GDM1 (cell line): ENCODE data around the gene GPX4.

Experiments used
- DNase-seq: peaks from one replicate; lab custom pipeline; 2025; lab: John Stamatoyannopoulos, UW

The GPX4 gene

DNA sequence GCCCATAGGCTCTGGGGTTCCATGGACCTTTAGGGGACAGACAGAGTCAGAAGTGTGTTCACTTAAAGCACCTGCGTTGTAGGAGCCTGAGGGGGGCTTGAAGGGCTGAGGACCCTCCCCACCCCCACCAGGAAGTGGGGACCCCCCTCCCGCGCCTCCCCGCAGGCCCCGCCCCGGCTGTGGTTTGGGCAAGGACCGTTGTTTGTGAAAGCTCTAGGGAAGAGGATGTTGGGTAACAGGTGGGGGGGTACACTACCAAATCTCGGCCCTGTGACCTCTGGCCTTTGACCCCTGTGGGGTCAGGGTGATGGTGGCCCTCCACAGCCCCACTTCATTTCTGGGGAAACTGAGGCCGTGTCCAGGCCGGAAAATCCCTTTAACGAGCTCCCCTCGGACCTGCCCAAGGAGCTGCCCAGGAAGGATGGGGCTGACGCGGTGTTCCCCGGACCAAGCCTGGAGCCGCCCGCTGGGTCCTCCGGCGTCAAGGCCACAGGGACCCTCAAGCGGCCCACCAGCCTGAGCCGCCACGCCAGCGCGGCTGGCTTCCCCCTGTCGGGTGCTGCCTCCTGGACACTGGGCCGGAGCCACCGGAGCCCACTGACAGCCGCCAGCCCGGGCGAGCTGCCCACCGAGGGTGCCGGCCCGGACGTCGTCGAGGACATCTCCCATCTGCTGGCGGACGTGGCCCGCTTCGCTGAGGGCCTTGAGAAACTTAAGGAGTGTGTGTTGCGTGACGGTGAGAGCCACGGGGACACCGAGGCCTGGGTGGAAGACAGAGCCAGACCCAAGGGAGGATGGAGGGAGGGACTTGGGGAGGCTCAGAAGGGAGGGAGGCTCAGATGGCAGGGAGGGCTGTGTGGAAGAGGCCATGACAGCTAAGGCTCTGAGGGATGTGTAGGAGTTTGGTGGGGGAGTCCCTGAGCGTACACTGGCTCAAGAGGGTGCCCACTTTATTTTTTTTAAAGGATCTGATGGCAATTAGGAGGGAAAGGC, 35.5 kb upstream of the GPX4 start:
- DNase-seq: peak; percentile 28

DNA sequence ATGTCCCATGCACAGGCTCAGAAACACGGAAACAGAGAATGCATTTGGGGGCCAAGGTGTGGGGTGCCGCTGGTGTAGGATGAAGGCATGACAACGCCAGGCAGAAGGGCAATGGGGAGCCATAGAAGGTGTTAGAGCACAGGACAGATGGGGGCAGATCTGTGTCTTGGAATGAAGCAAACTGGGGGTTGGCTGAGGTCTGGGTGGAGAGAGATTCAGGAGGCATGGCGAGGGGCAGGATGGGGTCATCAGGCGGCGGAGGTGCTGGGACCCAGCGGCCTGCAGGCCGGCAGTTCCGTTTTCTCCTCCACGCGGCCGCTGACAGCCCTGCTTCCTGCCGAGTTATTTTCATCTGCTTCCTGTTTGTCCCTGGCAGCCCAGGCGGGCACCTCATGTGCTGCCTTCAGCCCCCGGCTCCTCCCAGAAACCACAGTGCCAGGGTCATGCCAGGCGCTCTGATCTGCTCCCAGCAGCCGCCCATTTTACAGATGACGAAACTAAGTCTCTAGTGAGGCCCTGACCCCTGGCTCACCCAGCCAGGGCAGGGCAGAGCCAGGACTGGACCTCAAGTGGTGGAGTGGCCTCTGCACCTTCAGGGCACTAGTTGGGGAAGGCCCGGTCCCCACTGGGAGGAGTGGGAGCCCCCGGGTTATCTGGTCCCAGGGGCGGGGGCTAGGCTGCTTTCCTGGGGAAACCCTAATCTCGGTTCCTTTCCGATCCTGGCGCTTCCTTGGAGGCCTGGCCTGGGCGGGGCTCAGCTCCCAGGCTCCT, 34.6 kb upstream of the GPX4 start:
- peak; percentile 89 for DNase-seq

DNA sequence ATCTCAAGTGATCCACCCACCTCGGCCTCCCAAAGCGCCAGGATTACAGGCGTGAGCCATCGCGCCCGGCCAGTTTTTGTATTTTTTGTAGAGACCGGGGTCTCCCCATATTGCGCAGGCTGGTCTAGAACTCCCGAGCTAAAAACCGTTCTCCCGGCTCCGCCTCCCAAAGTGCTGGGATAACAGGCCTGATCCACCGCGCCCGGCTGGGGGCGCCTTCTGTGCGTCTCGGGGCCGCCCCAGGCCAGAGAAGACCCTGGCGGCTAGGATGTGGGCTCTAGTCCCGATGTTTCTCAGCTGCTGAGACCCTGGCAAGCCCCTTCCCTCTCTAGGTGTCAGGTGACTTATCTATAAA, 33.2 kb upstream of the GPX4 start:
- no peak for DNase-seq

DNA sequence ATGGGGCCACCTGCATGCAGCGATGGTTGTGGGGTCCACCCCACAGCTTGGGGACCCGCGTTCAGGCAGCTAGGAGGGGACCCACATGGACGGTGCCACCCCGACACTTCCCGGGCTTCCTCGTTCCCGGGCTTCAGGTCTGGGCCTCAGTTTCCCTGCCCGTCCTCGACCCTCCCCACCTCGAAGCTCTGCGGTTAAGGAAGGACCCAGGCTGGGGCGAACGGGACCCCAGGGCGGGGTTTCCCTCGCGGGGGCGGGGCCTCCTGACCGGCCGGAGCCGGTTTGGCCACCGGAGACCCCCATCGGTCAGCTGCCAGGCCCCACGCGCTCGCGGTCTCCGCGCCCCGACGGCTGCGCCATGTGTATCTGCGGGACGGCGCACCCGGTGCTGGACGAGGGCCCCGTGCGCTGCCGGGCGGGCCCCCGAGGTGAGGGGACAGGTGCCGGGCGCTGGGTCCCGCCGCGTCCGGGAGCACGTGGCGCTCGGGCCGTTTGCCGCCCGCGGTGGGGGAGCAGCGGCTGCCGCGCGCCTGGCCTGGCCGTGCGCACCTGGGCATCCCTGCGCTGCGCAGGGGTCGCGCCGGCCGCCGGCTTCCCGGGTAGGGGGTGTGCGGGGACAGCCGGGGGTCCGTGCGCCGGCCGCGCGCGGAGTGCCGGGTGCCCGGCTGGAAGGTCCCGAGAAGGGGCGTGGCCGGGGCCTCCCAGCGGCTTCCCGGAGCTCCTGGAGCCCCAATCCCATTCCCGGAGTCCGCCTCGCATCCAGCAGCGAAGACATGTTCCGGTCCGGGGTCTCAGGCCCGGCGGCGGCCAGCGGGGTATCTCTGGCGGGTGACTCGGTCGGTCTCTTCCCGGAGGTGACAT, 32.6 kb upstream of the GPX4 start:
- DNase-seq: no peak

DNA sequence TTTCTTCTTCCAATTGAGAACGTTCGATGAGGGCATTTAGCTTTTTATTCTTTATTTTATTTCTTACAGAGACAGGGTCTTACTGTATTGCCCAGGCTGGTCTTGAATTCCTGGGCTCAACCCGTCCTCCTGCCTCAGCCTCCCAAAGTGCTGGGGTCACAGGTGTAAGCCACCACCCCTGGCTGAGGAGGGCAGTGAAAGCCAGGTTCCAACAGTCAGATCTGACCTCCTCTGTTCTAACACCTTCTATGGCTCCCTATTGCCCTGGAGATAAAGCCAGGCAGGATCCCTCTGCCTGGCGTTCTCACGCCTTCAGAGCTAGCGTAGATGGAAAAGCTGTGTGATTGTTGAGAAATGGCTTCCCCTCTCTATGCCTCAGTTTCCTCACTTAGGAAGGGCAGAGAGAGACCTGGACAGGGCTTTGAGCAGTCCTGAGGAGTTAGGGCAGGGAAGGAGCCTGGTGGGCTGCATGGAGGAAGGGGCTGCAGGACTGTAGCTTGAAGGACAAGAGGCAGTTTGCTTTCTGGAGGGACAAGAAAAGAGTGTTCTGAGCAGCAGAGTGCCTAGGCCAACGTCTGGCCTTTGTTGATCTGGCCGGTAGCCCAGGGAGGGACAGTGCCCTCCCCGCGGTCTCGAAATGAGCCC, 31.3 kb upstream of the GPX4 start:
- DNase-seq: no peak

DNA sequence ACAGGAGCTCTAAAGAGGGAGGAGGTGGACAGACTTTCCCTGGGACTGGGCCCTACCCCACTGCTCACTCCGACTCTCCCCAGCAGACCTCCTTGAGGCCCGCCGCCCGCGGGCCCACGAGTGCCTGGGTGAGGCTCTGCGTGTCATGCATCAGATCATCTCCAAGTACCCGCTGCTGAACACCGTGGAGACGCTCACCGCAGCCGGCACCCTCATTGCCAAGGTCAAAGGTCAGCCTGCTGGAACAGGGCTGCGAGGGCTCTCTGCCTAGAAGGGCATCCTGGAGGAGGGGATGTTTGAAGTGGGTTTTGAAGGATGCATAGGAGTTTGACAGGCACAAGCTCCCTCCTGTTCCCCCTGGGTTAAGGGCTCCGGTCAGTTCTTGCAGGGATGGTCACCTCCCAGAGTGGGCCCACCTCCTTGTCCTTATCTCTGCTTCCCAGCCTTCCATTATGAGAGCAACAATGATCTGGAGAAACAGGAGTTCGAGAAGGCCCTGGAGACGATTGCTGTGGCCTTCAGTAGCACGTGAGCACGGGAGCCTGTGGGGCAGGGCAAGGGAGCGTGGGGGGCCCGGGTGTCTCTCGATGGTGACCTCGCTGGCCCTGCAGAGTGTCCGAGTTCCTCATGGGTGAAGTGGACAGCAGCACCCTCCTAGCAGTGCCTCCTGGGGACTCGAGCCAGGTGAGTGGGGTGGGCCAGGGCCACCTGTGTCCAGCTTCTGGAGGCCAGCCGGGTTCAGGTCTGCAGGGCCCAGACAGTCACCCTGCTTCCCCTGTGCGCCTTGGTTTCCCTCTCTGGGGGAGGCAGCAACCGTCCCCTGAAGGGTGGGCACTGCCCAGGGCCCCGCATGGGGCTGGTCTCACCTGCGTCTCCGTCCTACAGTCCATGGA, 30.5 kb upstream of the GPX4 start:
- no peak for DNase-seq

DNA sequence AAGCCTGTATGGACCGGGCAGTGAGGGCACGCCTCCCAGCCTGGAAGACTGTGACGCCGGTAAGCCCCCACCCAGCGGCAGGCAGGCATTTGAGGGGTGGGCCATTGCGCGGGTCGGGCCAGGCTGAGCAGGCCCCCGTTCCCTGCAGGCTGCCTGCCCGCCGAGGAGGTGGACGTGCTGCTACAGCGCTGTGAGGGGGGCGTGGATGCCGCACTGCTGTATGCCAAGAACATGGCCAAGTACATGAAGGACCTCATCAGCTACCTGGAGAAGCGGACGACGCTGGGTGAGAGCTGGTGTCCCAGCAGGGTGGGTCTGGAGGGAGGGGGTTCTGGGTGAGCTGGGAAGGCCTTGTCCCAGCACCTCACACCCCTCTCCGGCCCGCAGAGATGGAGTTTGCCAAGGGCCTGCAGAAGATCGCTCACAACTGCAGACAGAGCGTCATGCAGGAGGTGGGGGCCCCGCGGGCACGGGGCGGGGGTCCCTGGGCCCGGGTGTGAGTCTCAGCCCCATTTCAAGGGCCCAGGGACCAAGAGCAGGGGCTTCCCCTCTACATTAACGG, 29.8 kb upstream of the GPX4 start:
- DNase-seq: no peak

DNA sequence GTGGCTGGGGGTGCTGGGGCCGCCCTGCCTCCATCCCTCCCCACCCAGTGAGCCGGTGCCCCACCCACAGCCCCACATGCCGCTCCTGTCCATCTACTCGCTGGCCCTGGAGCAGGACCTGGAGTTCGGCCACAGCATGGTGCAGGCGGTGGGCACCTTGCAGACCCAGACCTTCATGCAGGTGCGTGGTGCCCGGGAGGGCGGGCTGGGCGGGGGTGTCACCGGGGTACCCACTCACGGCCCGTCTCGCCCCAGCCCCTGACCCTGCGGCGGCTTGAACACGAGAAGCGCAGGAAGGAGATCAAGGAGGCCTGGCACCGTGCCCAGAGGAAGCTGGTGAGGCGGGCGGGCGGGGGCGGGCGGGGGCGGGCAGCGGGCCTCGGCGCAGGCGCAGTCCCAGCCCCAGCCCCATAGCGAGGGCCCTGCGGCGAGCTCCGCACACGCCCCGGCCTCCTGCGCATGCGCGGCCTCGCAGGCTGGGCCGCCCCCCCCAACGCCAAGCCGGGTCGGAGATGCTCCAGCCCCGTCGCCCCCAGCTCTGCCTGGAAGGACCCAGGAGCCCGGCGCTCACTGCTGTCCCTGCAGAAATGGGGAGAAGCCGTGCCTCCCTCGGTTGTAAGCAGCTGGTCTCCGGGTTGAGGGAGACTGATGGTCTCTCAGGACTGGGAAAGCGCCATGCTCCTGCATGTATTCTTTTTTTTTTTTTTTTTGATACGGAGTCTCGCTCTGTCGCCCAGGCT, 29.1 kb upstream of the GPX4 start:
- peak; percentile 80 for DNase-seq

DNA sequence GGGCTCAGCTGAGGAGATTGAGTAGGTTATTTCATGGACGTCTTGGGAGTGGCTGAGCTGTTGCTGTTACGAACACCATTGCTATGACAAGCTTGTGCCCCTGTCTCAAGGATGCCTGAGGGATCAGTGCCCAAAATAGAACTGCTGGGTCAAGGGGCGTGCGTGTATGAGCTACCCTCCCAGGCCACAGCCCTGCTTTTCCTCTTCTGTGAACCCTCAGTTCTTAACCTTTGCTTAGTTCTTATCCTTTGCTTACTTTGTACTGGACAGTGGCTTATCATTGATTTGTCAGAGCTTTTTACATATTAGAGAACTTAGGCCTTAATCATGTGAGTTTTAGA, 27.8 kb upstream of the GPX4 start:
- DNase-seq: no peak

DNA sequence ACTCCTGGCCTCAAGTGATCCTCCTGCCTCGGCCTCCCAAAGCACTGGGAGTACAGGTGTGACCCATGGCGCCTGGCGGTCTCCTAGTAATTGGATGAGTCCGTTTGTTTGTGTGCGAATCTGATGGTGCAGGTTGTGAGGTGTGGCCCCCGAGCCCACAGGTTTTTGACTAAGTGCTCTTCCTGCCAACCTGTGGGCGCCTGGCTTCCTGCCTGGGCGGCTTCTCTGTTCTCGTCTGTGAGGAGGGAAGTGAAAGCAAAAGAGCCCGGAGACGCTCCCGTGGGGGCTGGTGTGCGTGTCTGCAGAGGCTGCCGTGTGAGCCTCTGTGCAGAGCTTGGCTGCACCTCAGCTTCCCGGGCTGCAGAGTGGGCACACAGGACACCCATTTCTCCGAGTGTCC, 26.8 kb upstream of the GPX4 start:
- DNase-seq: peak; percentile 58

DNA sequence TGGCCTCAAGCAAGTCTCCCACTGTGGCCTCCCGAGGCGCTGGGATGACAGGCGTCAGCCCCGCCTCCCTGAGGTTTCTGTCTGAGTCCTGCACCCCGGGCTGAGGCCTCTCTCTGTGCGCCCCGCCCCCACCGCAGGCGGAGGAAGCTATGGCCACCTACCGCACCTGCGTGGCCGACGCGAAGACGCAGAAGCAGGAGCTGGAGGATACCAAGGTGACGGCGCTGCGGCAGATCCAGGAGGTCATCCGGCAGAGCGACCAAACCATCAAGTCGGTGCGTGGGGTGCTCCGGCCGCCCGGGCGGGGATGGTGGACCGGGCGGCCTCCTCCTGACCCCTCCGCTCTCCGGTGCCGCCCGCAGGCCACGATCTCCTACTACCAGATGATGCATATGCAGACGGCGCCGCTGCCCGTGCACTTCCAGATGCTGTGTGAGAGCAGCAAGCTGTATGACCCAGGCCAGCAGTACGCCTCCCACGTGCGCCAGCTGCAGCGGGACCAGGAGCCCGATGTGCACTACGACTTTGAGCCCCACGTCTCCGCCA, 24.2 kb upstream of the GPX4 start:
- no peak for DNase-seq

DNA sequence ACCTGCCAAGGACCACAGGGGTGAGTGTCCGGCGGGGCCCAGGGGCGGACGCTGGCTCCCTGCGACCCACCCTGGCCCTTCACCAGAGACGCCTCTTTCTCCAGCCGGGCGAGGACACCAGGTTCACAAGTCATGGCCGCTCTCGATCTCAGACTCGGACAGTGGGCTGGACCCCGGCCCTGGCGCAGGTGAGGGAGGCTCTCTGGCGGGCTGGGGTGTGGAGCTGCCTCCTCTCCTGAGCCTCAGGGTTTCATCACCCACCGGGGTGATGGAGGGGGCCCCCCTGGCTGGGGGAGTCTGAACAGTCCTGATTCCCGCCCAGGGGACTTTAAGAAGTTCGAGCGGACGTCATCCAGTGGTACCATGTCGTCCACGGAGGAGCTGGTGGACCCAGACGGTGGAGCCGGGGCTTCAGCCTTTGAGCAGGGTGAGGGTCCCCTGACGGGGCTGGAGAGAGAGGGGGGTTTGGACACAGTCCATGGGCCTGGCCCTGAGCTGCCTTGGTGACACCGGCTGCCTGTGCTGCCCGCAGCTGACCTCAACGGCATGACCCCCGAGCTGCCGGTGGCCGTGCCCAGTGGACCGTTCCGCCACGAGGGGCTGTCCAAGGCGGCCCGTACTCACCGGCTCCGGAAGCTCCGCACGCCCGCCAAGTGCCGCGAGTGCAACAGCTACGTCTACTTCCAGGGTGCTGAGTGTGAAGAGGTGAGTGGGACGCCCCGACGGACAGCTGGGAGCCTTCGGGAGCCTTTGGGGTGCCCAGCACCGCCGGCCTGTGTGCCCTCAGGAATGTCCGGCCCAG, 23.2 kb upstream of the GPX4 start:
- no peak for DNase-seq

DNA sequence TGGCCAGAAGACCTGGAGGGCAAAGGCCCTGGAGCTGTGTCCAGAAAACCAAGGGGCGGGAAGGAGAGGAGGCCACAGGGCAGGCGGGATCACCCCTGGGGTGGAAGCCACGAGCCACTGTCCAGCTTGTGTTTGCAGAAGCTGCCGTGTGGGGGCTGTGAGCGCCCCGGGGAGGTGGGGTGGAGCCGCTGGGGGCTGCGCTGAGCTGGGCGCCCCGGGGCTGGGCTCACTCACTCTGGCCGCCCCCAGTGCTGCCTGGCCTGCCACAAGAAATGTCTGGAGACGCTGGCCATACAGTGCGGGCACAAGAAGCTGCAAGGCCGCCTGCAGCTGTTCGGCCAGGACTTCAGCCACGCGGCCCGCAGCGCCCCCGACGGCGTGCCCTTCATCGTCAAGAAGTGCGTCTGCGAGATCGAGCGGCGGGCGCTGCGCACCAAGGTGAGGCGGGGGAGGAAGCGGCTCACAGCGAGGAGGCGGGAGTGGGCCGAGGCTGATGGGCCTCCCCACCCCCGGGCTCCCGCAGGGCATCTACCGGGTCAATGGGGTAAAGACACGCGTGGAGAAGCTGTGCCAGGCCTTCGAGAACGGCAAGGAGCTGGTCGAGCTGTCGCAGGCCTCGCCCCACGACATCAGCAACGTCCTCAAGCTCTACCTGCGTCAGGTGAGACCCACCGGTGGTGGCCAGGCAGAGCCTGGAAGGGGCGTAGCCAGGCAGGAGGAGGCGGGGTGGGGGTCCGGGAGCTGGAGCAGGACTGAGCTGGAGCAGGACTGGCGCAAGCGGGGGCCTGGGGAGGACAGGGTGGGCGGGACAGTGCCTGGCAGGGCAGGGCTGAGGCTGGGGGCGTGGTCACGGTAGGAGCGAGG, 22.3 kb upstream of the GPX4 start:
- no peak for DNase-seq

DNA sequence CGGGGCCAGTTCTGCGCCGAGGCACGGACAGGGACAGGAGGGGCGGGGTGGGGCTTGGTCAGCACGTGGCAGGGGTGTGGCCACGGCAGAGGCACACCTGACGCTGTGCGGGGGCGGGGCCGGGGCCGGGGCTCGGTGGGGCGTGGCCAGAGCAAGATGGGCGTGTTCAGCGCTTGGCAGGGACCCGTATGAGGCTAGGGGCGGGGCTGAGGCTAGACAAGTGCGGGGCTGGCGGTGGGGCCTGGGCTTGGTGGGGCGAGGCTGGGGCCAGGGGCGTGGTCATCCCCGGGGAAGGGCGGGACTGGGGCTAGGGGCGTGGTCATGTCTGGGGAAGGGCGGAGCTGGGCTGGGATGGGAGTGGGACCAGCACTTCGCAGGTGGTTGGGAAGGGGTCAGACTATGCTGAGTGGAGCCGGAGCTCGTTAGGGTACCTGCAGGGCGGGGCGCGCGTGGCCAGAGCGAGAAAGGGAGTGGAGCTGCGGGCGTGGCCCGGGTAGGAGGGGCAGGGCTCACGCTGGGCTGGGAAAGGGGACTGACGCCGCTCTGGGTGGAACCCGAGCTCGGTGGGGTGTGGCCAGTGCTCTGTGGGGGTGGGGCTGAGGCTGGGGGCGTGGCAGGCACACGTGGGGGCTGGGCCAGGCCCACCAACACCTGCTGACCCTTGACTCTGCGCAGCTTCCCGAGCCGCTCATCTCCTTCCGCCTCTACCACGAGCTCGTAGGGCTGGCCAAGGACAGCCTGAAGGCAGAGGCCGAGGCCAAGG, 21.4 kb upstream of the GPX4 start:
- peak; percentile 18 for DNase-seq

DNA sequence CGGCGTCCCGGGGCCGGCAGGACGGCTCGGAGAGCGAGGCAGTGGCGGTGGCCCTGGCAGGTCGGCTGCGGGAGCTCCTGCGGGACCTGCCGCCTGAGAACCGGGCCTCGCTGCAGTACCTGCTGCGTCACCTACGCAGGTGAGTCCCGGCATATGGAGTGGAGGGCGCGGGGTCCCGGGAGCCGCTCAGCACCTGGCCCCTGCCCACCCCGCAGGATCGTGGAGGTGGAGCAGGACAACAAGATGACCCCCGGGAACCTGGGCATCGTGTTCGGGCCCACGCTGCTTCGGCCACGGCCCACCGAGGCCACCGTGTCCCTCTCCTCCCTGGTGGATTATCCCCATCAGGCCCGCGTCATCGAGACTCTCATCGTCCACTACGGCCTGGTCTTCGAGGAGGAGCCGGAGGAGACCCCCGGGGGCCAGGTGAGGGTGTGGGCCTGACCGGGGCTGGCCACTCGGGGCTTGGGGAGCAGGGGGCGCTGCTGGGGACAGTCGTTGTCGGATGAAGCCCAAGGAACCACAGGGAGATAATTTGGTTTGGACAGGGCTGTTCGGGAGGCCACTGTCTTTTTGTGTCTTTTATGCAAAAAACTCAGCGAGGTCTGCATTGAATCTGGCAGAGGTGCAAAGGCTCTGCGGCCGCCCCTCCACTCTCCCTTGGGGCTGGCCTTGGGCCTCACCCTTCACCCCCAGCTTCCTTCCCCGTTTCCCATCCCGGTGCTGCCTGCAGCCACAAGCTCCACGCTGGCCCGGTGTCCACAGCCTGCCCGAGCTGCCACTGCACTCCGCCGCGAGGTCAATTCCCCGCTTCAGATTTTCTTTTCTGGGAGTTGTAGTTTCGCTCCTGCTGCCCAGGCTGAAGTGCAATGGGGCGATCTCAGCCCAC, 20.6 kb upstream of the GPX4 start:
- DNase-seq: no peak
